Liver (tissue), 9 donors: ENCODE data around the gene RPUSD4. TPM values are rescaled to one million over a fixed set of nuclear protein-coding genes. Genes with fewer than 3 reads are reported as not detected.

ENCODE experiments used
- DNase-seq: peaks from one replicate; pipeline ENCODE4 v3.0.0-alpha.2; 2017; ENCODE audit warnings: low spot score
- H3K27ac ChIP-seq, 2 donors: one replicate each; pipeline ENCODE4 v1.7.0; 2013; ENCODE audit warnings: inconsistent platforms in 2 of 2, low read length in 2 of 2, control low read depth in 1 of 2, low read depth in 1 of 2, mild to moderate bottlenecking in 1 of 2
- H3K27me3 ChIP-seq, 4 donors: one replicate each; pipeline versions ENCODE4 v1.6.1 to v1.7.0; 2013; ENCODE audit warnings: low read length in 3 of 4, inconsistent platforms in 1 of 4, mild to moderate bottlenecking in 1 of 4, moderate library complexity in 1 of 4; ENCODE audit not compliant: control insufficient read depth in 4 of 4, insufficient read depth in 4 of 4
- H3K36me3 ChIP-seq, 4 donors: one replicate each; pipeline versions ENCODE4 v1.6.1 to v1.7.0; 2013; ENCODE audit warnings: low read length in 3 of 4, mild to moderate bottlenecking in 3 of 4, low read depth in 1 of 4, moderate library complexity in 1 of 4; ENCODE audit not compliant: control insufficient read depth in 4 of 4, insufficient read depth in 3 of 4
- H3K4me1 ChIP-seq, 4 donors: one replicate each; pipeline versions ENCODE4 v1.6.1 to v1.7.0; 2013; ENCODE audit warnings: low read length in 3 of 4, mild to moderate bottlenecking in 3 of 4, moderate library complexity in 1 of 4; ENCODE audit not compliant: control insufficient read depth in 4 of 4, insufficient read depth in 4 of 4
- H3K4me3 ChIP-seq, 3 donors: one replicate each; pipeline versions ENCODE4 v1.6.1 to v1.7.0; 2013; ENCODE audit warnings: low read length in 3 of 3, control low read depth in 1 of 3, low read depth in 1 of 3, mild to moderate bottlenecking in 1 of 3
- H3K9ac ChIP-seq, 2 donors: one replicate each; pipeline ENCODE4 v1.7.0; 2013; ENCODE audit warnings: low read length in 2 of 2, mild to moderate bottlenecking in 2 of 2, moderate library complexity in 2 of 2, control low read depth in 1 of 2, low read depth in 1 of 2
- H3K9me3 ChIP-seq, 4 donors: one replicate each; pipeline versions ENCODE4 v1.6.1 to v1.7.0; 2013; ENCODE audit warnings: low read length in 3 of 4; ENCODE audit not compliant: control insufficient read depth in 4 of 4
- EGR1 ChIP-seq, 2 donors: IDR thresholded peaks; 2 replicates each; pipeline ENCODE4 v1.6.1; 2016 to 2018; ENCODE audit warnings: antibody characterized with exemption in 2 of 2, low read depth in 2 of 2
- FOXA1 ChIP-seq: IDR thresholded peaks from 2 replicates; pipeline ENCODE4 v1.6.1; 2016; ENCODE audit warnings: antibody characterized with exemption
- FOXA2 ChIP-seq: IDR thresholded peaks from 2 replicates; pipeline ENCODE4 v1.6.1; 2016; ENCODE audit warnings: antibody characterized with exemption
- GABPA ChIP-seq, 2 donors: IDR thresholded peaks in 1 of 2; conservative IDR thresholded peaks in 1 of 2; 2 replicates each; pipeline ENCODE4 v1.6.1; 2016; ENCODE audit warnings: antibody characterized with exemption in 2 of 2, mild to moderate bottlenecking in 1 of 2, moderate library complexity in 1 of 2
- HNF4G ChIP-seq: IDR thresholded peaks from 2 replicates; pipeline ENCODE4 v1.6.1; 2016; ENCODE audit warnings: antibody characterized with exemption
- JUND ChIP-seq, 2 donors: IDR thresholded peaks; 2 replicates each; pipeline ENCODE4 v1.6.1; 2016; ENCODE audit warnings: antibody characterized with exemption in 2 of 2
- NR2F2 ChIP-seq: IDR thresholded peaks from 2 replicates; pipeline ENCODE4 v1.6.1; 2016; ENCODE audit warnings: antibody characterized with exemption
- RXRA ChIP-seq, 2 donors: IDR thresholded peaks; 2 replicates each; pipeline ENCODE4 v1.6.1; 2017 to 2018; ENCODE audit warnings: antibody characterized with exemption in 2 of 2, mild to moderate bottlenecking in 1 of 2
- TAF1 ChIP-seq: conservative IDR thresholded peaks from 2 replicates; pipeline ENCODE4 v1.6.1; 2016; ENCODE audit warnings: antibody characterized with exemption, mild to moderate bottlenecking
- YY1 ChIP-seq: IDR thresholded peaks from 2 replicates; pipeline ENCODE4 v1.6.1; 2016; ENCODE audit warnings: antibody characterized with exemption, mild to moderate bottlenecking
- WGBS: extraction: QIAGEN DNeasy Blood & Tissue Kit; methylation state at CpG from one replicate; pipeline ENCODE4 v1.1.7; 2013; 5-methylcytosine and 5-hydroxymethylcytosine counted together
- polyA plus RNA-seq, 2 donors: library from polyadenylated mRNA; stranded (reverse) in 1 of 2; unstranded in 1 of 2; fragments of 200-250 nt in 1 of 2; fragments of >200 nt in 1 of 2; fragmentation: Nextera tagmentation in 1 of 2; extraction: Ambion mirVana in 1 of 2; gene quantifications; one replicate each; pipeline versions ENCODE4 v1.2.1 to v1.2.3, GENCODE V29; 2013 to 2015
- total RNA-seq, 2 donors: library from RNA; depleted of rRNA; stranded (reverse); fragments of >200 nt; gene quantifications; one replicate each; pipeline ENCODE4 v1.2.3, GENCODE V29; 2014
- TF ChIP-seq, protein P1 (sequence below): IDR thresholded peaks from 2 replicates; pipeline ENCODE4 v1.6.1; 2016; ENCODE audit warnings: antibody characterized with exemption
- TF ChIP-seq, protein P2 (sequence below): IDR thresholded peaks from 2 replicates; pipeline ENCODE4 v1.6.1; 2016; ENCODE audit warnings: antibody characterized with exemption
- TF ChIP-seq, protein P3 (sequence below): IDR thresholded peaks from 2 replicates; pipeline ENCODE4 v1.6.1; 2016; ENCODE audit warnings: antibody characterized with exemption
- TF ChIP-seq, protein P4 (sequence below): IDR thresholded peaks from 2 replicates; pipeline ENCODE4 v1.6.1; 2016; ENCODE audit warnings: antibody characterized with exemption, mild to moderate bottlenecking
- donor health status: healthy.
- donor health status: healthy.
- donor health status: healthy.
- donor health status: healthy.
- donor health status: healthy.

RPUSD4 gene
- total and polyA plus RNA-seq, 4 donors: 9.4 to 23.7 (median 17.2) TPM

GRCh38 chr11:126192361-126192760 lies 19.1 kb downstream of the RPUSD4 start:
- H3K36me3 ChIP-seq: peaks cover 0 to 23% (median 0%) of the 10 kb centered on the region in 4 donors
- H3K4me1 ChIP-seq: peaks cover 0 to 3% (median 0%) of the 10 kb centered on the region in 4 donors
- H3K9ac ChIP-seq: no peak overlapping the region
- no peaks in the 10 kb centered on the region for H3K9me3 ChIP-seq
- TF ChIP-seq NR2F2: no peak
- no peak for DNase-seq
- WGBS: 93% methylated on average over 7 of the region's 7 CpGs
- no peak overlapping the region for H3K27ac ChIP-seq
- no peak overlapping the region for H3K4me3 ChIP-seq
- H3K27me3 ChIP-seq: no peaks in the 10 kb centered on the region

DNA sequence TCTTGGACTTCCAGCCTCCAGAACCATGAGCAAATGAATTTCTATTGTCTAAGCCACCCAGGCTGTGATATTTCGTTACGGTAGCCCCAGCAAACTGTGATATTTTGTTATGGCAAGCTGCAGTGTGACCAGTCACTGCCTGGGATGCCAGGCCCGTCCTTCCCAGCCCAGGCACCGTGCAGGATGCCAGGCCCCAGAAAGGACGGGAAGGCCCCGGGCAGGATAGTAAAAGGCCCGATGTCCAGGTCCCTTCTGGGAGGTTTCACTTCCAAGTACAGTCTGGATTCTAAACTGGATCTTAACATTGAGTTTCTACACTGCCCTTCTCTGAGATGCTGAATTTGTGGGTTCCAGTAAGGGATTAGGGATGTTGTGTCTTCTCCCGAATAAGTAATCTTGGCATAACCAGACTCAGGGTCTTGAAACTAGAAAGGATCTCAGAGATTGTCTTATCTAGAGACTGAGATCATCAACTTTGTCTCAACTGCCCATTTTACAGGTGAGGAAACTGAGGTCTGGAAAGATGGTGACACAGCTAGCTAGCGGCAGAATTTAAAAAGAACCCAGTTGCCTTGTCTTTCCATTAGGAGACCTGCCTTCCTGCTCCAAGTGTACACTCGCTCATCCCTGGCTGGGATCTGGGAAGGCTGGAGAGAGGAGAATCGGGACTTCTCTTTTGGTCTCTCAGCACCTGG lies 19.9 kb downstream of the RPUSD4 start:
- no peaks in the 10 kb centered on the region for H3K9me3 ChIP-seq
- no peak overlapping the region for H3K4me3 ChIP-seq
- DNase-seq: no peak
- H3K36me3 ChIP-seq: peaks cover 0 to 16% (median 0%) of the 10 kb centered on the region in 4 donors
- TF ChIP-seq FOXA1 (no peak), TAF1 (no peak), RXRA (IDR thresholded peaks at IDR 0.05) (no peak), HNF4G (no peak), FOXA2 (no peak), EGR1 (IDR thresholded peaks at IDR 0.05; ENCODE audit: low read depth in 2 of 2) (no peak), GABPA (IDR thresholded peaks at IDR 0.05 in 1 of 2, conservative IDR thresholded peaks at IDR 0.05 in 1 of 2) (no peak), NR2F2 (no peak), YY1 (no peak), JUND (IDR thresholded peaks at IDR 0.05) (no peak)
- TF ChIP-seq, protein P1, sequence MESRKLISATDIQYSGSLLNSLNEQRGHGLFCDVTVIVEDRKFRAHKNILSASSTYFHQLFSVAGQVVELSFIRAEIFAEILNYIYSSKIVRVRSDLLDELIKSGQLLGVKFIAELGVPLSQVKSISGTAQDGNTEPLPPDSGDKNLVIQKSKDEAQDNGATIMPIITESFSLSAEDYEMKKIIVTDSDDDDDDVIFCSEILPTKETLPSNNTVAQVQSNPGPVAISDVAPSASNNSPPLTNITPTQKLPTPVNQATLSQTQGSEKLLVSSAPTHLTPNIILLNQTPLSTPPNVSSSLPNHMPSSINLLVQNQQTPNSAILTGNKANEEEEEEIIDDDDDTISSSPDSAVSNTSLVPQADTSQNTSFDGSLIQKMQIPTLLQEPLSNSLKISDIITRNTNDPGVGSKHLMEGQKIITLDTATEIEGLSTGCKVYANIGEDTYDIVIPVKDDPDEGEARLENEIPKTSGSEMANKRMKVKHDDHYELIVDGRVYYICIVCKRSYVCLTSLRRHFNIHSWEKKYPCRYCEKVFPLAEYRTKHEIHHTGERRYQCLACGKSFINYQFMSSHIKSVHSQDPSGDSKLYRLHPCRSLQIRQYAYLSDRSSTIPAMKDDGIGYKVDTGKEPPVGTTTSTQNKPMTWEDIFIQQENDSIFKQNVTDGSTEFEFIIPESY: no peak
- TF ChIP-seq, protein P2, sequence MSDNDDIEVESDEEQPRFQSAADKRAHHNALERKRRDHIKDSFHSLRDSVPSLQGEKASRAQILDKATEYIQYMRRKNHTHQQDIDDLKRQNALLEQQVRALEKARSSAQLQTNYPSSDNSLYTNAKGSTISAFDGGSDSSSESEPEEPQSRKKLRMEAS: no peak
- TF ChIP-seq, protein P3, sequence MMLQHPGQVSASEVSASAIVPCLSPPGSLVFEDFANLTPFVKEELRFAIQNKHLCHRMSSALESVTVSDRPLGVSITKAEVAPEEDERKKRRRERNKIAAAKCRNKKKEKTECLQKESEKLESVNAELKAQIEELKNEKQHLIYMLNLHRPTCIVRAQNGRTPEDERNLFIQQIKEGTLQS: no peak
- TF ChIP-seq, protein P4, sequence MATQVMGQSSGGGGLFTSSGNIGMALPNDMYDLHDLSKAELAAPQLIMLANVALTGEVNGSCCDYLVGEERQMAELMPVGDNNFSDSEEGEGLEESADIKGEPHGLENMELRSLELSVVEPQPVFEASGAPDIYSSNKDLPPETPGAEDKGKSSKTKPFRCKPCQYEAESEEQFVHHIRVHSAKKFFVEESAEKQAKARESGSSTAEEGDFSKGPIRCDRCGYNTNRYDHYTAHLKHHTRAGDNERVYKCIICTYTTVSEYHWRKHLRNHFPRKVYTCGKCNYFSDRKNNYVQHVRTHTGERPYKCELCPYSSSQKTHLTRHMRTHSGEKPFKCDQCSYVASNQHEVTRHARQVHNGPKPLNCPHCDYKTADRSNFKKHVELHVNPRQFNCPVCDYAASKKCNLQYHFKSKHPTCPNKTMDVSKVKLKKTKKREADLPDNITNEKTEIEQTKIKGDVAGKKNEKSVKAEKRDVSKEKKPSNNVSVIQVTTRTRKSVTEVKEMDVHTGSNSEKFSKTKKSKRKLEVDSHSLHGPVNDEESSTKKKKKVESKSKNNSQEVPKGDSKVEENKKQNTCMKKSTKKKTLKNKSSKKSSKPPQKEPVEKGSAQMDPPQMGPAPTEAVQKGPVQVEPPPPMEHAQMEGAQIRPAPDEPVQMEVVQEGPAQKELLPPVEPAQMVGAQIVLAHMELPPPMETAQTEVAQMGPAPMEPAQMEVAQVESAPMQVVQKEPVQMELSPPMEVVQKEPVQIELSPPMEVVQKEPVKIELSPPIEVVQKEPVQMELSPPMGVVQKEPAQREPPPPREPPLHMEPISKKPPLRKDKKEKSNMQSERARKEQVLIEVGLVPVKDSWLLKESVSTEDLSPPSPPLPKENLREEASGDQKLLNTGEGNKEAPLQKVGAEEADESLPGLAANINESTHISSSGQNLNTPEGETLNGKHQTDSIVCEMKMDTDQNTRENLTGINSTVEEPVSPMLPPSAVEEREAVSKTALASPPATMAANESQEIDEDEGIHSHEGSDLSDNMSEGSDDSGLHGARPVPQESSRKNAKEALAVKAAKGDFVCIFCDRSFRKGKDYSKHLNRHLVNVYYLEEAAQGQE: no peak
- no peaks in the 10 kb centered on the region for H3K27me3 ChIP-seq
- H3K9ac ChIP-seq: no peak overlapping the region
- H3K27ac ChIP-seq: no peak overlapping the region
- WGBS: 98% methylated on average over 11 of the region's 11 CpGs
- H3K4me1 ChIP-seq: no peaks in the 10 kb centered on the region
